Stimulated activated CD4-positive, alpha-beta T cell treated with anti-CD3 and anti-CD28 coated beads, Interleukin-1b, Interleukin-23, amount 100 ng/mL, for 1 hour (primary cell): ENCODE results near the gene FBXO27.
A peak's percentile ranks its signal among the peaks of the same experiment; 100 is the strongest.
"Not testable (repeated sequence)": the region's sequence is repeated elsewhere in the genome, so short reads cannot be mapped to it uniquely, and the experiment has no call there.

Experiments
- DNase-seq, 2 donors: peaks; one replicate each; pipeline ENCODE4 v3.0.0-alpha.2; 2020; ENCODE audit warnings: low read depth in 2 of 2

Gene FBXO27, protein sequence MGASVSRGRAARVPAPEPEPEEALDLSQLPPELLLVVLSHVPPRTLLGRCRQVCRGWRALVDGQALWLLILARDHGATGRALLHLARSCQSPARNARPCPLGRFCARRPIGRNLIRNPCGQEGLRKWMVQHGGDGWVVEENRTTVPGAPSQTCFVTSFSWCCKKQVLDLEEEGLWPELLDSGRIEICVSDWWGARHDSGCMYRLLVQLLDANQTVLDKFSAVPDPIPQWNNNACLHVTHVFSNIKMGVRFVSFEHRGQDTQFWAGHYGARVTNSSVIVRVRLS

DNA sequence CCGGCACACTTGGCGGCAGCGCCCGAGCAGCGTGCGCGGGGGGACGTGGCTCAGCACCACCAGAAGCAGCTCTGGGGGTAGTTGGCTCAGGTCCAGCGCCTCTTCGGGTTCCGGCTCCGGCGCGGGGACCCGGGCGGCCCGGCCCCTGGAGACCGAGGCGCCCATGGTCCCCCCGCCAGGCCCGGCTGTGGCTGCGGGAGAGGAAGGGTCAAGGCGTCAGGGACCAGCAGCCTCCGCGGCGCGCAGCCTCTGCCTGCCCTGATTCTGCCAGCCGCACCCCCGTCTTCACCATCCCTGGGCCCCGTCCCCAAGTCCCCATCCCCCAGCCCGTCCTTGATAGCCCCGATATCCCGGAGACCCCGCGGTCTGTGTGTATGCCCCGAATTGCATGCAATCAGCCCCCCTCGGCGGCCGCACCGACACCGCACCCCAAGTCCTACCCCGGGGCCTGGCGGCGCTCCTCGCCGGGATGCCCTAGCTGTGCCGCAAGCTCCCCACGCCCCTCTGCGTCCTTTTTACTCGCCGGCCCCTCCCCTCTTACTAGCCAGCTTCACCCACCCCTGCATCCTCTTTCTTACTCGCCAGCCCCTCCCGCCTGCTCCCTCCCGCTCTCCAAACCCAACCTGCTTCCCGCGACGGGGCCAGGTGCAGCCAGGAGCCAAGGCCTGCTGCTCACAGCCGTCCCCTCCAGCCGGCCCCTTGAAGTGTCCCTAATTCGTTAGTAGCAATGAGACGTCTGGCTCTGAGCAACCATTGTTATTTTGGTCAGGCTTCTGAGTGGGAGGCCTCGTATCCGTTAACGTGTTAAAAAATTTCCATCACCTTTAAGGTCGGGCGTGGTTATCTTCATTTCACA, at the start of gene FBXO27:
Gene FBXO27, minus strand, starts transcription at position 487 of the 856 bp plus-strand sequence. Its CDS starts 322 bp downstream, at position 165.
- no peak for DNase-seq

DNA sequence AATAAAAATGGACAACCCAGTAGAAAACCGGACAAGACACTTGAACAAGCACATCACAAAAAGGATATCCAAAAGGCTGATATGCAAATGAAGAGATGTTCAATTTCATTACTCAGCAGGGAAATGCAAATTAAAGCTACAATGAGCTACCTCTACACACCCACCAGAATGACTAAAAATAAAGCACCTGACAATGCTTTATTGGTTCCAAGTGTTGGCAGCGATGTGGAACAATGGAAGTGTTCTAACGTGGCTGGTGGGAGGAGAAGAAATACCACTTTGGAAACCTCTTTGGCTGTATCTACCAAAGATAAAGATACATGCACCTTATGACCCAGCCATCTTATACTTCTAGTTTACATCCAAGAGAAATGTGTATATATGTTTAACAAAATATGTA, 48.1 kb upstream of the FBXO27 start:
- no peak for DNase-seq

DNA sequence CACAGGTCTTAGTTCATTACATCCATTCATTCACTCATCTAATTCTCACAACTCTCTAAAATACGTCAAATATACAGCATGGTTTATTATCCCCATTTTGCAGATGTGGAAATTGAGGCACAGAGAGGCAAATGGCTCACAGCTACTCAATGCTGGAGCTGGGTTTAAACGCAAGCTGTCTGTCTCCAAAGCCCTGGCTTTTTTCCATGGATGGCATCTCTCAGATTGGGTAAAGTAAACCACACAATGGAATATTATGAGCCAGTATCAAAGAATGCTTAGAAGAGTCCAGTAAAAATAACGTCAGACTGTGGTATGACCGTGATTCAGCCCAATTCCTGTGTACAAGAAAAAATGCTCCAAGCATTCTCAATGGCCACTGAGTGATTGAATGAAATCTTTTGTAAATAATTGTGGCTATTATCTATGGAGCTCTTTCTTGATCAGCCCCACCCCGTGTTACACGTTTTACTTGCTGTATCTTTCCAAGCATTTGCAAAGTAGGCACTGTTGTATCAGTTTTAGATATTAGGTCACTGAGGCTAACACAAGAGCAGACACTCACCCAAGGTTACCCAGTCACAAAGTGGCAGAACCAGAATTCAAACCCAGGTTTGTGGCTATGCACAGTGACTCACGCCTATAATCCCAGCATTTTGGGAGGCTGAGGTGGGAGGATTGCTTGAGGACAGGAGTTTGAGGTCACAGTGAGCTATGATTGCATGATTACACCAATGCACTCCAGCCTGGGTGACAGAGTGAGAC, 46.3 kb upstream of the FBXO27 start:
- DNase-seq: no peak

DNA sequence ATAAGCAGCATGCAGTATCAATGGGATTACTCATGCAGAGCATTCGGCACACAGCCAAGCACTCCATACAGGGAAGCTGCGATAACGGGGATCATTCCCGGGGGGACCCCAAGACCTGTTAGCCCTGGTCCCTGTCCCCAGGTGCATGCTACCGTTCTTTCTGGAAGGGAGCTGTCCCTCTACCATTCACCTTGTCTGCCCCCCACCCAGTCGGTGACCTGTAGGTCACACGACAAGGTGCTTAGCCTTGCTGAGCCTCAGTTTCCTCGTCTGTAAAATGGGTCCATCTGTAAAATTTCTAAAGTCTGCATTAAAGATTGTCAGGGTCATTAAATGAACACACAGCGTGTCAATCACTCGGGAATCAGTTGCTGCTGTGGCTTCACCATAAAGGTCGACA, 45.0 kb upstream of the FBXO27 start:
- no peak for DNase-seq

DNA sequence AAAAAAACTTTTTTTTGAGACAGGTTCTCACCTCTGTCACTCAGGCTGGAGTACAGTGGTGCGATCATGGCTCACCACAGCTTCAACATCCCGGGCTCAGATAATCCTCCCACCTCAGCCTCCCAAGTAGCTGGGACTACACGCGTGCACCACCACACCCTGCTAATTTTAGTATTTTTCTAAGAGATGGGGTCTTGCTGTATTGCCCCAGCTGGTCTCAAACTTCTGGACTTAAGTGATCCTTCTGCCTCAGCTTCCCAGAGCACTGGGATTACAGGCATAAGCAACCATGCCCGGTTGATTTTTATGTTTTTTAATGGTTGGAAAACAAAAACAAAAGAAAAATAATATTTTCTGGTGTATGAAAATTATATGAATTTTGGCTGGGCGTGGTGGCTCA, 42.6 kb upstream of the FBXO27 start:
- DNase-seq: no peak

DNA sequence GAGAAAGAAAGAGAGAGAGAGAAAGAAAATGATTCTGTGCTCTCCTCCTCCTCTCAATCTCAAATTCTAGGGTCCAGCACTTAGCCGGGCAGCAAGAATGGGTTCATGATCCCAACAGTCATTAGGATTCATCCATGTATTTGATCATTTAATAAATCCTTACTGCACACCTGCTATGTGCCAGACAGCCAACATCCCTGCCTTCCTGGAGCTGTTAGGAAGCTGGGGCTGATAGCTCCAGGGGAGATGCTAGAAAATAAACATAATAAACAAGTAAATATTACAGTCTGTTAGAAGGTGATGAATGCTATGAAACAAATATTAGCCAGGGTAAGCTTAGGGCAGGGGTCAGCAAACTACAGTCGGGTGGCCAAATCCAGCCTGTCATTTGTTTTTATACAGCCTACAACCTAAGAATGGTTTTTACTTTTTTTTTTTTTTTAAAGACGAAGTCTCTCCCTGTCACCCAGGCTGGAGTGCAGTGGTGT, 41.9 kb upstream of the FBXO27 start:
- DNase-seq: no peak

DNA sequence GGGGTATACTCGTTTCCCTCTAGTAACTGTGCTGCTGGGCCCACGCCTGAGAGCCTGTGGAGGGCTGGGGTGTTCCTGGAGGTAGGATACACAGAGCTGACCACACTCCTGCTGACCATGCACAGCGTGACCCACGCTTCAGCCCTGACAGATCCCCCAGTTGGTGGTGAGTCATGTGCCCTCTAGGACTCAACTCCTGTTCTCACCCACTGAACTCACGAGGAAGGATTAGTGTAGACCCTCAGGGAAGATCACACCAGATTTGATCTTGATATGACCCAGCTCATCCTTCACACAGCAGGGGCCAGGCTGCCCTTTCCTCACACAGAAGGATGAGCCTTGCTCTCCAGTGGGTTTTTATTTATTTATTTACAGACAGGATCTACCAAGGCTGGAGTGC, 38.5 kb upstream of the FBXO27 start:
- DNase-seq: no peak

DNA sequence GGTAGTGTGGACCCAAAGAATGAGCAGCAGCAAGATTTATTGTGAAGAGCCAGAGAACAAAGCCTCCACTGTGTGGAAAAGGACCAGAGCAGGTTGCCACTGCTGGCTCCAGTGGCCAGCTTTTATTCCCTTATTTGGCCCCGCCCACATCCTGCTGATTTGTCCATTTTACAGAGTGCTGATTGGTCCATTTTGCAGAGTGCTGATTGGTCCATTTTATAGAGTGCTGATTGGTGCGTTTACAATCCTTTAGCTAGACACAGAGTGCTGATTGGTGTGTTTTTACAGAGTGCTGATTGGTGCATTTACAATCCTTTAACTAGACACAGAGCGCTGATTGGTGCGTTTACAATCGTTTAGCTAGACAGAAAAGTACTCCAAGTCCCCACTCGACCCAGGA, 35.9 kb upstream of the FBXO27 start:
- not testable (repeated sequence) for DNase-seq

DNA sequence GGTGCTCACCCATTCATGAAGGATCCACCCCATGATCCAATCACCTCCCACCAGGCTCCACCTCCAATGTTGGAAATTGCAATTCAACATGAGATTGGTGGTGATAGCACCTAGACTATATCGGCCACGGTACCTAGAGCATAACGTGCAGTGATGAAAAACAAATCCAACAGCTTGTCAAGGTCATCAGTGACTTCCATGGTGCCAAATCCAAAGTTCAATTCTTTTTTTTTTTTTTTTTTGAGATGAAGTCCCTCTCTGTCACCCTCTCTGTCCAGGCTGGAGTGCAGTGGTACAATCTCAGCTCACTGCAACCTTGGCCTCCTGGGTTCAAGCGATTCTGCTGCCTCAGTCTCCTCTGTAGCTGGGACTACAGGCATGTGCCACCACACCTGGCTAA, 34.8 kb upstream of the FBXO27 start:
- DNase-seq: no peak

DNA sequence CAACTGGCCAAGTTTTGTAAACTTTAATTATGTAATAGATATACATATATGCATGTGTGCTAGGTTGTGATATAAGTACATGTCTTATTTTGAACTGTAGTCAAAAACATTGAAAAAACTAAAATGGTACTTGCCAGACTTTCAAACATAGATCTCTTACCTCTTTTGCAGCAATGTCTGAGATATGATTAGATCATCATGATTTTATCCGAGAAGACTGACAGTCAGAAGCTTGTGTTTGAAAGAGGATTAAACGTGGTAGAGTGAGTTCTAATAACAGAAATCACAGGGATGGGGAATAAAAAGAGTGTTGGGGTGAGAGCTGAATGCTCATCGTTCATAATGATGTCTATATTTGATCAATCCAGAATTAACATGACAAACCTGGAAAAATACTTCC, 33.6 kb upstream of the FBXO27 start:
- DNase-seq: no peak

DNA sequence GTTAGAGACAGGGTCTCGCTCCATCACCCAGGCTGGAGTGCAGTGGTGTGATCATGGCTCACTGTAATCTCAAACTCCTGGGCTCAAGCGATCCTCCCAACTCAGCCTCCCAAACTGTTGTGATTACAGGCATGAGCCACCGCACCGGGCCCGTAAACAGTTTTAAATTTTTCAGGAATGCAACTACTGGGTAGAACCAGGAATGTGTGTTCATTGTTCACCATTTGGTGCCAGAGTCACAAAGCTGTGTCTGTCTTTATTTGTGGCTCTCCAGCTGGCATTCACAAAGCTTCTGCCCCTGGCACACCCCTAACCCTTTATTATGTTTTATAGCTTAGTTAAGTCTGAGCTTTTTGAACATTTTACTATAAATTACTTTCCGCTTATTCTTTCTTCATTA, 32.1 kb upstream of the FBXO27 start:
- DNase-seq: no peak

DNA sequence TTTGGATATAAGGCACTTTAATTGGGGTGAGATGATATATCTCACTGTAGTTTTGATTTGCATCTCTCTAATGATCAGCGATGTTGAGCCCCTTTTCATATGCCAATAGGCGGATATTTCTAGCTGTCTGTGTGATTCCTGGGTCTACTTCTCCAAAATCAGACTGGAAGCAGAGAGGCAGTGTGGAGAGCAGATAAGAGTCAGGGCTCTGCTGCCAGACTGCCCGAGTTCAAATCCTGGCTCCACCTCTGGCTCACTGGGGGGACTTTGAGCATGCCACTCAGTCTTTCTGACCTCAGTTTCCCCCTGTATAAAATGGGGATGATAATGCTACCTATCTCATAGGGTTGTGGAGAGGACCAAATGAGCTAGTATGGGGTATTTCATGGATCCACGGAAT, 27.8 kb upstream of the FBXO27 start:
- no peak for DNase-seq

DNA sequence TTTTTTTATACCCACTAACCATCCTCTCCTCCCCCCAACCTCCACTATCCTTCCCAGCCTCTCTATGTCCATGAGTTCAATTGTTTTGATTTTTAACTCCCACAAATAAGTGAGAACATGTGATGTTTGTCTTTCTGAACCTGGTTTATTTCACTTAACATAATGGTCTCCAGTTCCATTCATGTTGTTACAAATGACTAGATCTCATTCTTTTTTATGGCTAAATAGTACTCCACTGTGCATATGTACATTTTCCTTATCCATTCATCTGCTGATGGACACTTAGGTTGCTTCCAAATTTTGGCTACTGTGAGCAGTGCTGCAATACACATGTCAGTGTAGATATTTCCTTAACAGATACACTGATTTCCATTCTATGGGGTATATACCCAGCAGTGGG, 27.0 kb upstream of the FBXO27 start:
- no peak for DNase-seq

DNA sequence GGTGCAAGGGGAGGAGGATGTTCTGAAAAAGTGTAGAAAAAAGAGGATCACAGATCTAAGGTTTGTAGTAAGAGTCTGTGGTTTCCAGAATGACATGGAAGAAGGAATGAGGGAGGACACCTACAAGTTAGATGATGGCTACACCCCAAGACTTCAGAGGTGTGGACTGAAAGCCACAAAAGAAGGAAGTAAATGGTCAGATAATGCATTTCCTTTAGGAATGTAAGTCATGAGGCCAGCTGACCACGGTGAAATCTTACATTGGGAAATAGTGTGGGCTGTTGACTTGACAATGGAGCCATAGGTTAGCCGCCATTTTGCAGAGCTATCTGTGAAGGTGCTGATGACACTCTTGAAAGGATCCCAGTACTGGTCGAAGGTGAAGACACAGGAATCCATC, 25.3 kb upstream of the FBXO27 start:
- DNase-seq: no peak

DNA sequence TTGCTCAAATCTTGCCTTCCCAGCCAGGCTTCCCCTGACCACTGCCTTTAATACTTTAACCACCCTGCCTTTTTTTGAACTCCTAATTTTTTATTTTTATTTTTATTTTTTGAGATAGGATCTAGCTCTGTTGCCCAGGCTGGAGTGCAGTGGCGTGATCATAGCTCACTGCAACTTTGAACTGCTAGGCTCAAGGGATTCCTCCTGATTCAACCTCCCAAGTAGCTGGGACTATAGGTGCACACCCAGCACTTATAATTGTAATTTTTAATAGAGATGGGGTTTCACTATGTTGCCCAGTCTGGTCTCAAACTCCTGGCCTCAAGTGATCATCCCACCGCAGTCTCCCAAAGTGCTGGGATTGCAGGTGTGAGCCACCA, 21.7 kb upstream of the FBXO27 start:
- no peak for DNase-seq

DNA sequence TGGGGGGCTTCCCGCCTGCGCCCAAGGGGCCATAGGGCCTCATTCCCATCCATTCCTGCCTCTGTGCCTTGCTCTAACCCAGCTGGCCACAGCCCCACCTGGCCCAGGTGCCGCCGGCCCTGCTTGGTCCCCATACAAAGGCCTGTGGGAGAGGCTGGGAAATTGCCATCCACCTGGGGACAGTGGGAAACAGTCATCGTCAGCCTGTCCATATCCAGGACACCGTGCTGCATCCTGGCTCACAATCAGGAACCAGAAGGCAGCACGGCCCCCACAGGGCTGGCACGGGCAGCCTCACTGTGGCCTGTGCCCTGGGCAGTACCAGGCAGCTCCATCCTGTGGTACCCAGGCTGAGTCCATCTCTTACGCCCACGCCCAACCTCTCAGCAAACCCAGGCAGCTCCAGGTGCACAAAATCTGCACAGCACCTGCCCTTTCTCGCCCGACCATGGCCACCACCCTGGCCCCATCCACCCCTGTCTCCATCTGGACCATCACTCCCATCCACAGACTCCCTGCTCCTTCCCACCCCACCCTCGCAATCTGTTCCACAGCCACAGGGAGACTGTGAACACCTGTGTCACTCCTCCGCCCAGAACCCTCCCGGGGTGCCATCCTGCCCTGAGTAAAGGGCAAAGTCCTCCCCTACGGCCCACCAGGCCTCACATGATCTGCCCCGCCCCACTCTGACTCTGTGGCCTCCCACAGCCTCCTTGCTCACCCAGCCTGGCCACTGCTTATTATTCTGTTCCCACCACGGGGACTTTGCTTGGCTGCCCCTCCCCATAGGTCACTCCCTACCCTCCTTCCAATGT, 21.1 kb upstream of the FBXO27 start:
- no peak for DNase-seq

DNA sequence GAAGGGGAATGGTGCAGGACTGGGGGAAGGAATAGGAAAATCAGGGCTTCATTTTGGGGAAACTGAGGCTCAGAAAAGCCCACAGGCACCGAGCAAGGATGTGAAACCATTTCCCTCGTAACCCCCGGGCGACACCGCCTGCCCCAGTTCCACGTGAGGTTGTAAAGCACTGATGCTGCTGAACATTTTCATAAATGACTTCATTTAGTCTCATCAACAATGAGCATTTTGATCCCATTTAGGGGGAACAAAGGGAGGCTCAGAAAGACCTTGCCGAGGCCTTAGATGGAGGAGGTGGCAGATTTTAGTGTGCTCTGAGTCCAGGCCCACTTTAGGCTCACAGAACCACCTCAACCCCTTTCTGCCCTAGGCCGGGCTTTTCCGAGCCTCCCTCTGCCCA, 20.5 kb upstream of the FBXO27 start:
- no peak for DNase-seq

DNA sequence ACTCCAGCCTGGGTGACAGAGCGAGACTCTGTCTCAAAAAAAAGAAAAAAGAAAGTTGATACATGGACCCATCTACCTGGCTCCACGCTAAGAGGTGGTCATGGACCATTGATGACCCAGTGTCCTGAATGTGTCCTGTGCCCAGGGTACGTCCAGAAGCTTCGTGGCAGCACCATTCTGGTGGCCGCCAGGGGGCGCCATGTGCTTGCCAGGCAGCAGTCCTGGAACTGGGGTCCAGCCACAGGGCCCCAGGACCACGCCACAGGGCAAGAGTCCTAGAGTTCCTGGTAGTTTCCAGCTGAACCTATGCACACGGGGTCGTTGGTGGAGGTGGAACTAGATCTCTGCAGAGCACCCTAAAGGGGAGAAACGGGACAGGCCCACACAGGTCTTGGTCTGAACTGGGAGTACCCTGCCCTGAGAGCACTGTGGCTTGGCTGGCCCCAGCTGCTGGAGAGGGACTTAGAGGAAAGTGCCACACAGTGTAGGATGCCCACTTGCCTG, 19.9 kb upstream of the FBXO27 start:
- peak; percentile 41 to 54 for DNase-seq

DNA sequence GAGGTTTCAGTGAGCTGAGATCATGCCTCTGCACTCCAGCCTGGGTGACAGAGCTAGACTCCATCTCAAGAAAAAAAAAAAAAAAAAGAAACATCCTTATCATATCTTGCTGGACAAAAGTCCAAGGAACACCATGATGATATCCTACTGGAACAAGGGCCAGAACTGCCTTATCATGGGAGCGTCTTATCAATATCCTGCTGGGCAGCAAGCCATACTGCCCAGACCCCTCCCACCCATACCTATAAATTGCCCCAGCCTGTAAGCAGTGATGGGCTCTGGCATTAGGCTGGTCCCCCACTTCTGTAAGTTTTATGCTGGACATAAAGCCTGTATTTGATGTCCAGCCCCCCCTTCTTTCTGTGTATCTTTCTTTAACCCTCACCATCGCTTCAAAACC, 14.7 kb upstream of the FBXO27 start:
- no peak for DNase-seq

DNA sequence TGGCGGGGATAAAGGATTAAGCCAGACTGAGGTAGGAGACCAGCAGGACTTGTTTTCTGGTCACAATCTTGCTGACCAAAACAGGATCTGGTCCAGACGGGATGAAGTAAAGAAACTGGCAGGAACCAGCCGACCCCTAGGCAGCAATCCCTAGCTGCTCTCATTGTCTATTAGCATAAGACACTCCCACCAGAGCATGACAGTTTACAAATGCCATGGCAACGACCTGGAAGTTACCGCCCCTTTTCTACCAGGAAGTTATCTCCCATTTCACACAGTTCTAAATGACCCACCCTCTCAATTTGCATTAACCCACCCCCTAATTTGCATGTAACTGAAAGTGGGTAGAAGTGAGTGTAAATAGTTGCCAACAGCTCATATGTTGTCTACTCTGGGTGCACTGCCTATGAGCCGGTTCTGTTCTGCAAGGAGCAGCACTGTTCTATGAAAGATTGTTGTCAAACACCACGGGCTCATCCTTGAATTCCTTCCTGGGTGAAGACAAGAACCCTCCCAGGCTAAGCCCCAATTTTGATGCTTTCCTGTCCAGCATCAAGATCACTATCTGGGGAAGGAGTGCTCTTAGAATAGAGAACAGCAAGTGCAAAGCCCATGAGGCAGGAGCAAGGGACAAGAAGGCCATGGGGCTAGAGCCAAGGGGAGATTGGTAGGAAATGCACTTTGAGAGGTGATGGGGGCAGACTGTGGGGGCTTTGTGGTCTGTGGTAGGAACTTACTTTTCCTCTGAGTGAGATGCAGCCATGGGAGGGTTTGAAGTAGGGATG, 13.9 kb upstream of the FBXO27 start:
- no peak for DNase-seq

DNA sequence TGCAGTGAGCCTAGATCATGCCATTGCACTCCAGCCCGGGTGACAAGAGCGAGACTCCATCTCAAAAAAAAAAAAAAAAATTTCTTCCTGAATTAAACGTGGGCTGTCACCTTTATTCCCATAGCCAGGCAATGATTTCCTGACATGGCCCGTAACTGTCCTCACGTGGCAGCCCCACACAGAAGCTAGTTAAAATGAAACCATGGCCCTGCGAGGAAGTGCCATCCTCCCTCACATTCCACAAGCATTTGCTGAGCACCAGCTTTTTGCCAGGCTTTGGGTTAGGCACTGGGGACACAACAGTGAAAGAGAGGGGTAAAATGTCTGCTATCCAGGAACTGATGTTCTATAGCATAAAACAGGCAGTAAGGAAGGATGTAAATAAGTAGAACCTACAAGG, 13.2 kb upstream of the FBXO27 start:
- no peak for DNase-seq
